Measurements from ENCODE around the gene SKI.

The SKI gene

GRCh38 chr1:2267051-2267830 lies 39.1 kb downstream of the SKI start:
- TF ChIP-seq POLR2A (IDR thresholded peaks at IDR 0.05; ENCODE audit: extremely low read depth, insufficient read length) = no peak
- TF ChIP-seq, protein P1, sequence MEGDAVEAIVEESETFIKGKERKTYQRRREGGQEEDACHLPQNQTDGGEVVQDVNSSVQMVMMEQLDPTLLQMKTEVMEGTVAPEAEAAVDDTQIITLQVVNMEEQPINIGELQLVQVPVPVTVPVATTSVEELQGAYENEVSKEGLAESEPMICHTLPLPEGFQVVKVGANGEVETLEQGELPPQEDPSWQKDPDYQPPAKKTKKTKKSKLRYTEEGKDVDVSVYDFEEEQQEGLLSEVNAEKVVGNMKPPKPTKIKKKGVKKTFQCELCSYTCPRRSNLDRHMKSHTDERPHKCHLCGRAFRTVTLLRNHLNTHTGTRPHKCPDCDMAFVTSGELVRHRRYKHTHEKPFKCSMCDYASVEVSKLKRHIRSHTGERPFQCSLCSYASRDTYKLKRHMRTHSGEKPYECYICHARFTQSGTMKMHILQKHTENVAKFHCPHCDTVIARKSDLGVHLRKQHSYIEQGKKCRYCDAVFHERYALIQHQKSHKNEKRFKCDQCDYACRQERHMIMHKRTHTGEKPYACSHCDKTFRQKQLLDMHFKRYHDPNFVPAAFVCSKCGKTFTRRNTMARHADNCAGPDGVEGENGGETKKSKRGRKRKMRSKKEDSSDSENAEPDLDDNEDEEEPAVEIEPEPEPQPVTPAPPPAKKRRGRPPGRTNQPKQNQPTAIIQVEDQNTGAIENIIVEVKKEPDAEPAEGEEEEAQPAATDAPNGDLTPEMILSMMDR (IDR thresholded peaks at IDR 0.05; ENCODE audit: low read depth, low read length) = no peak
- TF ChIP-seq MYC (IDR thresholded peaks at IDR 0.05; ENCODE audit: low read depth, low read length) = no peak
- TF ChIP-seq MAX (IDR thresholded peaks at IDR 0.05; ENCODE audit: low read depth, low read length) = no peak
- no peak for DNase-seq (ENCODE audit: low read depth)
- H3K4me3 ChIP-seq (ENCODE audit: low read depth, low read length) = no peak overlapping the region

DNA sequence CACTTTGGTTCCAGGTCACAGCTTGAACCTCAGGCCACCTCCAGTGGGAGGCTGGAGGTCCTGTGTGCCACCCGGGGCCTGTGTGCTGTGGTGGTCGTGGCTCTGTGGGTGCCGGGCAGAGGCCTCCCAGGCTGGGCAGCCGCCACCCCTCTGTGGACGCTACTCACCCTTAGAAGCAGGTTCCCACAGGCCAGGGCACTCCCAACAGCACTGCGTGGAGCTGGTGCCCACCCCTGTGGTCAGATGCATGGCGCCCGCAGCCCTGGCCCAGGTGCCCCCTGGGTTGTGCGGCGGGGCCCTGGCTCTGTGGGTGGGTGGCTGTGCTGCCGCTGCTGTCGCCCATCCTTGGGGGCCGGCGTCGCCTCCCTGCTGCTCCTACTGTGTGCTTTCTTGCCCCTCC lies 39.7 kb downstream of the SKI start:
- DNase-seq (ENCODE audit: low read depth) = no peak
- H3K4me3 ChIP-seq (ENCODE audit: low read depth, low read length) = no peak overlapping the region
- no peak for TF ChIP-seq MAX (IDR thresholded peaks at IDR 0.05; ENCODE audit: low read depth, low read length)
- TF ChIP-seq POLR2A (IDR thresholded peaks at IDR 0.05; ENCODE audit: extremely low read depth, insufficient read length) = no peak
- TF ChIP-seq, protein P1 (IDR thresholded peaks at IDR 0.05; ENCODE audit: low read depth, low read length) = no peak
- TF ChIP-seq MYC (IDR thresholded peaks at IDR 0.05; ENCODE audit: low read depth, low read length) = no peak

GRCh38 chr1:2268285-2269056 lies 40.4 kb downstream of the SKI start:
- H3K4me3 ChIP-seq (ENCODE audit: low read depth, low read length) = no peak overlapping the region
- TF ChIP-seq, protein P1 (IDR thresholded peaks at IDR 0.05; ENCODE audit: low read depth, low read length) = no peak
- no peak for TF ChIP-seq MYC (IDR thresholded peaks at IDR 0.05; ENCODE audit: low read depth, low read length)
- no peak for TF ChIP-seq POLR2A (IDR thresholded peaks at IDR 0.05; ENCODE audit: extremely low read depth, insufficient read length)
- TF ChIP-seq MAX (IDR thresholded peaks at IDR 0.05; ENCODE audit: low read depth, low read length) = no peak
- DNase-seq (ENCODE audit: low read depth) = no peak

DNA sequence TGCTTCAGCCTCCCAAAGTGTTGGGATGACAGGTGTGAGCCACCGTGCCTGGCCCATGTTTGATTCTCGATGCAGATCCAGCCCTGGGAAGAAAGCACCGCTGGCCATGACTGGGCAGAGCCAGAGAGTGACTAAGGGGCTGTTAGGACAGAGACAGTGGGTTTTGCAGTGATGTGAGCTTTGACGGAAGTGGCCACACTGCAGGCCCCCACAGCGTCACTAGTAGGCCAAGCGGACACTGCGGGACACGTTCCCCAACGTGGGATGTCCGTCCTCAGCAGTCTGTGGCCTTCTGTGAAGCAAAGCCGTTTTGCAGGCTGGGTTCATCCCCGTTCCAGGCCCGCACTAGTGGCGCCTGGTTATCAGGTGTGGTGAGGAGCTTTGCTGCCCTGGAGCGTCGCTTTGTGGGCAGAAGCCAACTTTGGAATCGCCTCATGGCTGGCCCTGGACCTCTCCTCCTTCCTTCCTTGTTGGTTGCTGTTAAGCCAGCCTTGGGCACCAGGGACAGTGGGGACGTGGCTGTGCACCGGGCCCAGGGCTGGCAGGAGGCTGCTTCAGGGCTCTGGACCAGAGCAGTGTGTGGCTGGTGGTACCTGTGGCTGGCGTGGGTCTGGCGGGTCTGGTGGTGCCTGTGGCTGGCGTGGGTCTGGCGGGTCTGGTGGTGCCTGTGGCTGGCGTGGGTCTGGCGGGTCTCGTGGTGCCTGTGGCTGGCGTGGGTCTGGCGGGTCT lies 41.2 kb downstream of the SKI start:
- no peak overlapping the region for H3K4me3 ChIP-seq (ENCODE audit: low read depth, low read length)
- TF ChIP-seq POLR2A (IDR thresholded peaks at IDR 0.05; ENCODE audit: extremely low read depth, insufficient read length) (no peak), MYC (IDR thresholded peaks at IDR 0.05; ENCODE audit: low read depth, low read length) (no peak), MAX (IDR thresholded peaks at IDR 0.05; ENCODE audit: low read depth, low read length) (no peak)
- TF ChIP-seq, protein P1 (IDR thresholded peaks at IDR 0.05; ENCODE audit: low read depth, low read length) = no peak
- DNase-seq (ENCODE audit: low read depth) = no peak

- TF ChIP-seq MAX (IDR thresholded peaks at IDR 0.05; ENCODE audit: low read depth, low read length) (no peak), POLR2A (IDR thresholded peaks at IDR 0.05; ENCODE audit: extremely low read depth, insufficient read length) (no peak)
- no peak overlapping the region for H3K4me3 ChIP-seq (ENCODE audit: low read depth, low read length)
- DNase-seq (ENCODE audit: low read depth) = no peak
Measured at GRCh38 chr1:2269922-2270259, 41.8 kb downstream of the SKI start.
